H1 (cell line): ENCODE measurements around the gene ELP1. TPM values are rescaled to one million over a fixed set of nuclear protein-coding genes. Genes with fewer than 3 reads are reported as not detected.

ENCODE experiments used
- CTCF ChIA-PET: fragments of 300-600 bp; sonication (Branson Sonifier 250); formaldehyde crosslinking; loops from one replicate; lab custom pipeline; 2021; ENCODE audit not compliant: partially characterized antibody; lab: Charles Lee
- POLR2A ChIA-PET: fragments of 300-600 bp; sonication (Branson Sonifier 250); formaldehyde crosslinking; loops from one replicate; lab custom pipeline; 2021; ENCODE audit warnings: inconsistent platforms; ENCODE audit not compliant: partially characterized antibody; lab: Charles Lee
- DNase-seq, 2 experiments: peaks; one replicate each; pipeline versions ENCODE4 v3.0.0 to v3.0.0-alpha.2; 2010 to 2022; ENCODE audit warnings: low spot score in 2 of 2, low read depth in 1 of 2, mixed read lengths in 1 of 2
- FAIRE-seq: peaks from 2 replicates; lab custom pipeline; 2011; peaks lifted over from hg19 to GRCh38; lab: Jason Lieb, UNC
- H2AFZ ChIP-seq: 2 replicates; pipeline ENCODE4 v1.8.1; 2012; ENCODE audit warnings: low read length, inconsistent platforms
- H2AK5ac ChIP-seq: 2 replicates; pipeline ENCODE4 v1.6.1; 2013; ENCODE audit warnings: low read depth, low read length
- H2BK120ac ChIP-seq: replicated peaks from 2 replicates; pipeline ENCODE3; 2013; ENCODE audit warnings: low read depth, low read length, inconsistent platforms
- H2BK12ac ChIP-seq: 2 replicates; pipeline ENCODE4 v1.6.1; 2013; ENCODE audit warnings: low read depth, low read length
- H2BK15ac ChIP-seq: 2 replicates; pipeline ENCODE4 v1.6.1; 2013; ENCODE audit warnings: low read length
- H2BK20ac ChIP-seq: 2 replicates; pipeline ENCODE4 v1.6.1; 2013; ENCODE audit warnings: low read length
- H2BK5ac ChIP-seq: 2 replicates; pipeline ENCODE4 v1.6.1; 2013; ENCODE audit warnings: low read depth, low read length
- H3K14ac ChIP-seq: 2 replicates; pipeline ENCODE4 v1.6.1; 2013; ENCODE audit warnings: inconsistent platforms; ENCODE audit not compliant: insufficient read length
- H3K18ac ChIP-seq: 2 replicates; pipeline ENCODE4 v1.6.1; 2013; ENCODE audit warnings: low read length; ENCODE audit errors: extremely low read depth
- H3K23ac ChIP-seq: 2 replicates; pipeline ENCODE4 v1.6.1; 2013; ENCODE audit warnings: inconsistent platforms; ENCODE audit not compliant: insufficient read length
- H3K23me2 ChIP-seq: 2 replicates; pipeline ENCODE4 v1.6.1; 2013; ENCODE audit warnings: low read depth, low read length
- H3K27ac ChIP-seq: 2 replicates; pipeline ENCODE4 v1.6.1; 2011; ENCODE audit warnings: low read depth, low read length, inconsistent platforms
- H3K27me3 ChIP-seq, 4 experiments: replicated peaks in 1 of 4; 1 replicate in 1 of 4; 2 replicates in 3 of 4; pipeline versions ENCODE4 v1.6.1 to v1.8.1; 2011 to 2013; ENCODE audit warnings: low read length in 3 of 4, mild to moderate bottlenecking in 3 of 4, inconsistent platforms in 2 of 4, mixed read lengths in 2 of 4, moderate library complexity in 1 of 4; ENCODE audit not compliant: control insufficient read depth in 3 of 4, insufficient read depth in 3 of 4; ENCODE audit errors: extremely low read depth in 1 of 4
- H3K36me3 ChIP-seq, 4 experiments: 2 replicates each; pipeline versions ENCODE4 v1.6.1 to v1.8.1; 2011 to 2013; ENCODE audit warnings: mild to moderate bottlenecking in 4 of 4, low read length in 3 of 4, moderate library complexity in 2 of 4, control low read depth in 1 of 4, inconsistent platforms in 1 of 4; ENCODE audit not compliant: insufficient read depth in 4 of 4, control insufficient read depth in 2 of 4
- H3K4ac ChIP-seq: replicated peaks from 2 replicates; pipeline ENCODE3; 2013; ENCODE audit warnings: low read length, low read depth, mixed read lengths, inconsistent platforms; ENCODE audit not compliant: insufficient read length
- H3K4me1 ChIP-seq, 4 experiments: replicated peaks in 1 of 4; 1 replicate in 1 of 4; 2 replicates in 3 of 4; pipeline versions ENCODE4 v1.6.1 to v1.8.1; 2011 to 2013; ENCODE audit warnings: low read length in 3 of 4, inconsistent platforms in 2 of 4, mixed read lengths in 1 of 4; ENCODE audit not compliant: insufficient read depth in 4 of 4, control insufficient read depth in 3 of 4
- H3K4me2 ChIP-seq, 2 experiments: 2 replicates each; pipeline versions ENCODE4 v1.6.1 to v1.8.1; 2011 to 2013; ENCODE audit warnings: low read depth in 2 of 2, low read length in 2 of 2, control low read depth in 1 of 2, inconsistent platforms in 1 of 2, mild to moderate bottlenecking in 1 of 2; ENCODE audit not compliant: insufficient read depth in 1 of 2
- H3K4me3 ChIP-seq, 4 experiments: fragments of 200-600, 300-600 bp in 1 of 4; sonication (generic), shearing (Covaris generic), sonication (Bioruptor Twin) in 1 of 4; 2 replicates each; pipeline versions ENCODE4 v1.5.1 to v1.8.1; 2011 to 2016; ENCODE audit warnings: low read length in 4 of 4, low read depth in 3 of 4, control low read depth in 2 of 4, inconsistent platforms in 2 of 4, mild to moderate bottlenecking in 2 of 4, mixed read lengths in 1 of 4, moderate library complexity in 1 of 4; ENCODE audit not compliant: insufficient read depth in 2 of 4; ENCODE audit errors: extremely low read depth in 1 of 4
- H3K56ac ChIP-seq: replicated peaks from 2 replicates; pipeline ENCODE3; 2013; ENCODE audit warnings: low read depth, mild to moderate bottlenecking, mixed read lengths, low read length, inconsistent platforms; ENCODE audit not compliant: insufficient read length
- H3K79me1 ChIP-seq: 2 replicates; pipeline ENCODE4 v1.6.1; 2013; ENCODE audit warnings: low read depth, low read length, control low read depth
- H3K79me2 ChIP-seq, 2 experiments: 2 replicates each; pipeline versions ENCODE4 v1.6.1 to v1.8.1; 2012 to 2013; ENCODE audit warnings: low read length in 2 of 2, mild to moderate bottlenecking in 2 of 2, inconsistent platforms in 1 of 2; ENCODE audit not compliant: insufficient read depth in 2 of 2, control insufficient read depth in 1 of 2
- H3K9ac ChIP-seq, 4 experiments: replicated peaks in 1 of 4; 1 replicate in 1 of 4; 2 replicates in 3 of 4; pipeline versions ENCODE4 v1.6.1 to v1.8.1; 2011 to 2013; ENCODE audit warnings: low read depth in 3 of 4, low read length in 3 of 4, control low read depth in 2 of 4, mild to moderate bottlenecking in 2 of 4, moderate library complexity in 2 of 4, inconsistent platforms in 1 of 4; ENCODE audit errors: extremely low read depth in 1 of 4
- H3K9me3 ChIP-seq, 2 experiments: 2 replicates each; pipeline versions ENCODE4 v1.6.1 to v1.8.1; 2012 to 2013; ENCODE audit warnings: mild to moderate bottlenecking in 2 of 2, moderate library complexity in 2 of 2, control low read depth in 1 of 2, inconsistent platforms in 1 of 2, low read depth in 1 of 2, low read length in 1 of 2, mixed read lengths in 1 of 2; ENCODE audit not compliant: insufficient read depth in 2 of 2
- H4K20me1 ChIP-seq, 2 experiments: replicated peaks in 1 of 2; 2 replicates each; pipeline versions ENCODE3 to v1.8.1; 2011 to 2013; ENCODE audit warnings: inconsistent platforms in 2 of 2, low read length in 2 of 2, mild to moderate bottlenecking in 1 of 2; ENCODE audit not compliant: insufficient read depth in 2 of 2, control insufficient read depth in 1 of 2
- H4K5ac ChIP-seq: 2 replicates; pipeline ENCODE4 v1.6.1; 2013; ENCODE audit warnings: low read length, low read depth, mixed read lengths, inconsistent platforms; ENCODE audit not compliant: insufficient read length
- H4K8ac ChIP-seq: 2 replicates; pipeline ENCODE4 v1.8.0; 2013; ENCODE audit warnings: mild to moderate bottlenecking, moderate library complexity, low read length, inconsistent platforms; ENCODE audit not compliant: insufficient read depth; ENCODE audit errors: extremely low read depth
- H4K91ac ChIP-seq: replicated peaks from 2 replicates; pipeline ENCODE3; 2013; ENCODE audit warnings: low read length, mixed read lengths, inconsistent platforms; ENCODE audit not compliant: insufficient read length
- ATF3 ChIP-seq: IDR thresholded peaks from 2 replicates; pipeline ENCODE4 v1.6.1; 2011; ENCODE audit warnings: low read depth, mild to moderate bottlenecking, low read length; ENCODE audit not compliant: insufficient read depth
- BCL11A ChIP-seq, 2 experiments: IDR thresholded peaks; one replicate each; pipeline ENCODE4 v1.6.1; 2011; ENCODE audit warnings: low read depth in 2 of 2, low read length in 2 of 2, mild to moderate bottlenecking in 2 of 2
- CHD2 ChIP-seq: IDR thresholded peaks from 2 replicates; pipeline ENCODE4 v1.6.1; 2012; ENCODE audit warnings: low read length, improper control_type of control experiment
- CREB1 ChIP-seq: IDR thresholded peaks from 2 replicates; pipeline ENCODE4 v1.6.1; 2012; ENCODE audit warnings: inconsistent platforms
- CTBP2 ChIP-seq: IDR thresholded peaks from 2 replicates; pipeline ENCODE4 v1.7.0; 2011; ENCODE audit warnings: borderline replicate concordance, mild to moderate bottlenecking, moderate library complexity, mixed read lengths, low read length; ENCODE audit not compliant: insufficient read depth, insufficient read length
- EGR1 ChIP-seq: IDR thresholded peaks from 2 replicates; pipeline ENCODE4 v1.6.1; 2011; ENCODE audit warnings: low read depth, low read length, borderline replicate concordance
- FOSL1 ChIP-seq: IDR thresholded peaks from 2 replicates; pipeline ENCODE4 v1.6.1; 2011; ENCODE audit warnings: mild to moderate bottlenecking, low read depth, low read length, moderate library complexity; ENCODE audit not compliant: insufficient read depth
- GABPA ChIP-seq: IDR thresholded peaks from 2 replicates; pipeline ENCODE4 v1.6.1; 2011; ENCODE audit warnings: mild to moderate bottlenecking, low read length, moderate library complexity, borderline replicate concordance; ENCODE audit not compliant: insufficient read depth
- NRF1 ChIP-seq: IDR thresholded peaks from 2 replicates; pipeline ENCODE4 v1.6.1; 2011; ENCODE audit warnings: mild to moderate bottlenecking, low read depth, low read length, improper control_type of control experiment
- POLR2A ChIP-seq, 2 experiments: IDR thresholded peaks; 1 replicate in 1 of 2; 2 replicates in 1 of 2; pipeline ENCODE4 v1.6.1; 2011; ENCODE audit warnings: low read depth in 2 of 2, low read length in 2 of 2, mild to moderate bottlenecking in 2 of 2; ENCODE audit errors: control extremely low read depth in 1 of 2
- POLR2AphosphoS5 ChIP-seq: IDR thresholded peaks from 2 replicates; pipeline ENCODE4 v1.6.1; 2011; ENCODE audit warnings: low read depth, low read length
- POU5F1 ChIP-seq: IDR thresholded peaks from 2 replicates; pipeline ENCODE4 v1.6.1; 2011; ENCODE audit warnings: low read depth, mild to moderate bottlenecking, low read length, moderate library complexity
- SIX5 ChIP-seq: IDR thresholded peaks from 2 replicates; pipeline ENCODE4 v1.6.1; 2011; ENCODE audit warnings: mild to moderate bottlenecking, low read depth, low read length
- YY1 ChIP-seq: IDR thresholded peaks from 2 replicates; pipeline ENCODE4 v1.6.1; 2011; ENCODE audit warnings: low read depth, mild to moderate bottlenecking, low read length
- ZNF274 ChIP-seq: IDR thresholded peaks from 2 replicates; pipeline ENCODE4 v1.7.0; 2012; ENCODE audit warnings: low read length, borderline replicate concordance; ENCODE audit errors: extremely low read depth
- WGBS, 2 experiments: shearing (Covaris generic) in 1 of 2; methylation state at CpG; one replicate each; pipeline versions ENCODE4 v1.1.6 to v1.1.7; 2013 to 2015; ENCODE audit warnings: low lambda C conversion rate in 2 of 2, mixed read lengths in 2 of 2, inconsistent platforms in 1 of 2, low coverage in 1 of 2, missing lambda C conversion rate in 1 of 2; ENCODE audit not compliant: insufficient replicate concordance in 2 of 2, insufficient coverage in 1 of 2, insufficient read length in 1 of 2; ENCODE audit errors: extremely low coverage in 1 of 2, missing lambda C conversion rate in 1 of 2; 5-methylcytosine and 5-hydroxymethylcytosine counted together
- polyA plus RNA-seq, 7 experiments: library from polyadenylated mRNA; depleted of rRNA in 3 of 7; stranded (reverse) in 5 of 7; unstranded in 2 of 7; fragments of >200 nt in 5 of 7; fragments of 200-250 nt in 2 of 7; gene quantifications; 1 replicate in 5 of 7; 2 replicates in 1 of 7; 4 replicates in 1 of 7; pipeline versions ENCODE4 v1.2.1 to v1.2.3, GENCODE V29; 2011 to 2013; ENCODE audit warnings: missing spikeins in 2 of 7, mixed read lengths in 2 of 7
- total RNA-seq: library from RNA; stranded (reverse); fragmentation: NEBNext Ultra II Directional; extraction: Animal tissue kit (Norgen Biotek cat#: 25700); gene quantifications from 2 replicates; pipeline ENCODE4 v1.2.1, GENCODE V29; 2021

Gene ELP1
- total and polyA plus RNA-seq, 2 of the 8 experiments (the other 6 are each of a cell fraction or from before 2014, with no cell fraction given): 13.9 to 31.3 TPM

- no peaks in the 10 kb centered on the region for H3K36me3 ChIP-seq
- CTCF ChIA-PET: interaction anchor here (1.1 to 1.6 kb wide), 3 partner anchors 25 to 335 kb away, joined by 3 to 8 read pairs (median 4); no protein-coding TSS in a partner anchor
- no peak overlapping the region for H2BK15ac ChIP-seq
- H3K23ac ChIP-seq: no peak overlapping the region
- no peak overlapping the region for H3K4me2 ChIP-seq
- no peak overlapping the region for H2BK12ac ChIP-seq
- no peak overlapping the region for H4K8ac ChIP-seq
- no peak overlapping the region for H3K4me3 ChIP-seq
- H2BK20ac ChIP-seq: no peak overlapping the region
- no peak overlapping the region for H2AK5ac ChIP-seq
- H3K9ac ChIP-seq: no peak overlapping the region
- H4K5ac ChIP-seq: no peak overlapping the region
- no peaks in the 10 kb centered on the region for H3K79me1 ChIP-seq
- H4K20me1 ChIP-seq: no peaks in the 10 kb centered on the region
- H3K27ac ChIP-seq: no peak overlapping the region
- no peaks in the 10 kb centered on the region for H3K4me1 ChIP-seq
- H3K18ac ChIP-seq: no peak overlapping the region
- no peaks in the 10 kb centered on the region for H3K79me2 ChIP-seq
- POLR2A ChIA-PET: no interaction called here
- no peaks in the 10 kb centered on the region for H3K27me3 ChIP-seq
- DNase-seq (no peak), FAIRE-seq (no peak)
- no peaks in the 10 kb centered on the region for H3K9me3 ChIP-seq
- H2BK120ac ChIP-seq: no peak overlapping the region
- no peak overlapping the region for H2BK5ac ChIP-seq
- 79% methylated on average over 1 of the region's 1 CpG; no CpG with 5 or more reads in 1 of the 2 experiments for WGBS, 2 experiments
- no peaks in the 10 kb centered on the region for H3K23me2 ChIP-seq
- no peak overlapping the region for H4K91ac ChIP-seq
- H3K56ac ChIP-seq: no peak overlapping the region
- no peak overlapping the region for H2AFZ ChIP-seq
- H3K4ac ChIP-seq: no peak overlapping the region
- H3K14ac ChIP-seq: no peak overlapping the region
- no peak for TF ChIP-seq ATF3
- no peak for TF ChIP-seq POU5F1
- no peak for TF ChIP-seq GABPA
- no peak for TF ChIP-seq SIX5
- no peak for TF ChIP-seq POLR2A (IDR thresholded peaks at IDR 0.05; ENCODE audit: control extremely low read depth in 1 of 2, low read depth in 2 of 2, low read length in 2 of 2)
- TF ChIP-seq CTBP2: no peak
- TF ChIP-seq CREB1: no peak
- no peak for TF ChIP-seq YY1
- no peak for TF ChIP-seq BCL11A (IDR thresholded peaks at IDR 0.05; ENCODE audit: low read depth in 2 of 2, low read length in 2 of 2)
- TF ChIP-seq POLR2AphosphoS5: no peak
- no peak for TF ChIP-seq NRF1
- TF ChIP-seq CHD2: no peak
- no peak for TF ChIP-seq FOSL1
- no peak for TF ChIP-seq EGR1
- TF ChIP-seq ZNF274: no peak
These were observed 81.8 kb downstream of the ELP1 start for GRCh38 chr9:108852079-108852478.
